Measurements from ENCODE around the gene PALLD.
A peak's percentile ranks its signal among the peaks of the same experiment; 100 is the strongest.
"Not testable (repeated sequence)": the region's sequence is repeated elsewhere in the genome, so short reads cannot be mapped to it uniquely, and the experiment has no call there.

Gene PALLD

GRCh38 chr4:168691631-168692369, 194.9 kb downstream of the PALLD start:
- DNase-seq: no peak
- intact Hi-C loops (cut with DNase I): no loop called here

DNA sequence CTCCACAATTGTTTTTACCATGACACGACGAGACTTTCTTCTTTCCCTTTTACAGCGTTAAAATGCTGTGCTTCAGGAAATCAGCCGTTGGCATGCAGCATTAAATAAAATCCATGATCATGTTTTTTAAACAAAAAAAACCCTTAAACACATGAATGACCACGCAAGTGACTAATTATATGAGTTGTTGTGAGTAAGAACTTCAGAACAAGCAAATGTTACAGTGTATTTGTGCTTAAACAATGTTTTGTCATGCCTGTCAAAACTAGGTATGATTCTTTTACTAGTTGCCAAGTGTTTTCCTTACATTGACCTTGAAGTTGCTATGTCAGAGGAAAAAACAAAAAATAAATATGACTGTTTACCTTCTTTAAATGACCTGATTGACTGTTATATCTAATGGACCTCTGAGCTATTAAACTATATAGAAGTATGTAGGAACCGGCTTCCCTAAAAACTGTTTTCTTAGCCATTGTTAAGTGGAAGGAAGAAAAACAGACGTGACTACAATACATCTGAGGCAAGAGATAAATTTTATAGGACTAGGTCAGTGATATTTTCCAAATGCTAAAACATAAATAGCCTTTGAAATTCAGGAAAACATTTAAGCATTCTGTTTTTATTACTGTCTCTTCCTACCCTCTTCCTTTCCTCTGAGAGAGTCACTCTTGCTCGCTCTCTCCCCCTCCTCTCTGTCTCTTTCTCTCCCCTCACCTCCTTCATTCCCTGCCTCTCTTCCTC, 197.1 kb downstream of the PALLD start:
- intact Hi-C loops (cut with DNase I): no loop called here
- no peak for DNase-seq

GRCh38 chr4:168694667-168695066, 197.8 kb downstream of the PALLD start:
- intact Hi-C loops (cut with DNase I): no loop called here

GRCh38 chr4:168695288-168695687, 198.4 kb downstream of the PALLD start:
- DNase-seq: no peak
- intact Hi-C loops (cut with DNase I): no loop called here

More at GRCh38 chr4:168694667-168695066, 197.8 kb downstream of the PALLD start:
- DNase-seq: no peak

GRCh38 chr4:168696280-168696679, 199.4 kb downstream of the PALLD start:
- no peak for DNase-seq
- intact Hi-C loops (cut with DNase I): no loop called here

GRCh38 chr4:168696826-168697225, 200.0 kb downstream of the PALLD start:
- DNase-seq: no peak
- intact Hi-C loops (cut with DNase I): no loop called here

DNA sequence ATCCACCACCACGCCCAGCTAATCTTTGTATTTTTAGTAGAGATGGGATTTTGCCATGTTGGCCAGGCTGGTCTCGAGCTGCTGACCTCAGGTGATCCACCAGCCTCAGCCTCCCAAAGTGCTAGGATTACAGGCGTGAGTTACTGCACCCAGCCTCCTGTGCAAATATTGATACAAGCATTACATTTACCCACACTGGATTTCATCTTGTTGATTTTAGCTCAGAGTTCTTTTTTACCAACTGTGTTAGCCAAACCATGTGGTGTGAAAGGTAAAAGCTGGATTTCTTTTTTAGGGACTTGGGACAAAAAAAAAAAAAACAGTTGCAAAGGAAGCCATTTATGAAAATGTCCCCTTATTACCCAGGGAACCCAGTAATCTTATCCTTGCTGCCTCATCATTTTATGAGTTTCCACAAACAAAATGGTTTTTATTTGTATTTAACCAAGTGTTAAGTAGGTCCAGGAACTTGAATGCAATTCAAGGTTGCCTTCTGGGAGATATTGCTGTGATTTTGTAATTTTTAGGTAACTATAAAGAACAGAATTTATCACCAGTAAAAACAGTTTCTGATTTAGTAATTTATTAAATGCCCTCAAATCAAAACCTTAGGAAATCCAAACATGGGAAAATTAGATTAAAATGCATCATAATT, 202.5 kb downstream of the PALLD start:
- DNase-seq: no peak
- intact Hi-C loops (cut with DNase I): no loop called here

DNA sequence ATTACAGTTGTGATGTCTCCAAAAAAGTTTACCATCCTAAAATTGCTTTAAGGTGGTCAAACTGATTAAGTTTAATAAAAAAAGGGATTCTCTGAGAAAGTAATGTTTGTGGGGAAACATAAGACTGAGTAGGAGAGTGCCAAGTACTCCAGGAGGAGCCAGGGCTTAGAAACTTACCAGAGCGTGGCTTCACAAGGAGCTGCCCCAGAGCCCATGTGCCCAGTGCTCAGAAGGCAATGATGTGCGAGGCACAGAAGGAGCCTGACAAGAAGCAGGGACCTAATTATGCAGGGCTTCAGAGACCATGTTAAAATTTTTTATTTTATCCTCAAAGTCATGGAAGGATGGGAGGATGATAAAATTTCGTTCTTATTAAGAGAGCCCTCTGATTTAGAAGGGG, 204.2 kb downstream of the PALLD start:
- DNase-seq: no peak
- intact Hi-C loops (cut with DNase I): no loop called here

DNA sequence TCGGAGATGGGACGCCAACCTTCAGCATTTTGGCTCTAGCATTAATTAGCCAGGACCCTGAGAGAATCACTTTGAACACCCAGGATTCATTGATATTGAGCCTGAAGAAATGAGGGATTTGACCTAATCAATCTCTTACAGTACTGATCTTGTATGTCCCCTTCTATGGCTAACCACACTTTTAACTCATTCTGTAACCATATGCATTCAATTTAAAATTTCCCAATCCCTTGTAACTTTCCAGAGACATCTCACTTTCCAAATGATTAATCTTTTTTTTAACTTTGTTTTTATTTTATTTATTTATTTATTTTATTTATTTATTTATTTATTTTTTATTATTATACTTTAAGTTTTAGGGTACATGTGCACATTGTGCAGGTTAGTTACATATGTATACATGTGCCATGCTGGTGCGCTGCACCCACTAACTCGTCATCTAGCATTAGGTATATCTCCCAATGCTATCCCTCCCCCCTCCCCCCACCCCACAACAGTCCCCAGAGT, 205.8 kb downstream of the PALLD start:
- DNase-seq; intact Hi-C loops (cut with DNase I): not testable (repeated sequence)

DNA sequence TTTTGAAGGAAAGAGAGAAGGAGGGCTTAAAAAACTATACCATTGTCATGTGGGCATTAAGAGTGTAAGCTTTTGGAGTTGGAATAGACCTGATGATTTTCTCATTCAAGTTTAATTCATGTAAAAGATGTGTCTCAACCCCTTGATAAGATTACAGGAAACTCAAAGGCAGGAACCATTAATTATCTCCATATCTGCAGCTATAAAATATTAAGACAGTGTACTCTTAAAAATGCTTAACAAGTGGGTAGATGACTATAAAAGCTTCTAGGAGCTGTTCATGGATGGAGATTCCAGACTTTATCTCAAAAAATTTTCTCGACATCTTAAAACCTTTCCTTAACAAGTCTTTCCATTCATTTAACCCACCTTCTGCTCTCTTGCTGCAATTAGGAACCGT, 208.3 kb downstream of the PALLD start:
- intact Hi-C loops (cut with DNase I): no loop called here
- no peak for DNase-seq

DNA sequence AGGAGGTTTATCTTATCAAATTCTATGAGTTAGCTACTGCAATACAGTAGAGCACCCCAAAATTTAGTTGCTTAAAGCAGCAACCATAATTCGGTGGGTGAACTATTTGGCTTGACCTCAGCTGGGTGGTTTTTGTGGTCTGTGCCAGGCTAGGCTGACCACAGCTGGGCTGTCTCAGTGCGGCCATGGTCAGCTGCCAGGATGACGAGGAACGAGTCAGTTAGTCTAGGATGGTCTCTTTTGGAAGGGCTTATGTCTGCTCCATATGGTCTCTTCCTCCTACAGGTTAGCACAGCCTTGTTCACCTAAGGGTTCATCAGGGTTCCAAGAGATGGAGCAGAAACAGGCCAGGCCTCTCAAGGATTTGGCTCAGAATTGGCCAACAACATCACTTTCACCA, 210.4 kb downstream of the PALLD start:
- intact Hi-C loops (cut with DNase I): no loop called here
- DNase-seq: no peak

DNA sequence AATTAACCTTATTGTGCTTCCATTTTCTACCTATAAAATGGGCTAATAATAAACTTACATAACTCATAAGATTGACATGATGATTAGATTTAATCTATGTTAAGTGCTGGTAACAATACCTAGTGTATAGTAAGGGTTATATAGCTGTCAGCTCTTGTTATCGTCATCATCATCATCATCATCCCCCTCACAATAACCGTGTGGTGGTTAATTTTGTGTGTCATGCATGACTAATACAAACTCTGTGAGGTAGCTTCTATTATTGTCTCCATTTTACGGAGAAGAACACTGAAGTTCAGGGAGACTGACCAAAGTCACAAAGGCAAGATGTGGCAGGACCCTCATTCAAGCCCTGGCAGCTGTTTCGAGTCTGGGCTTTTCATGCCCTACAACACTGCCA, 211.3 kb downstream of the PALLD start:
- intact Hi-C loops (cut with DNase I): no loop called here
- DNase-seq: no peak

GRCh38 chr4:168710353-168710946, 213.6 kb downstream of the PALLD start:
- peak in 3 of 10 donors; percentile 12 to 16 (median 12) for DNase-seq
- intact Hi-C loops (cut with DNase I): loop anchor here (5.0 kb wide), 1 partner anchor 207 kb away; no protein-coding TSS in a partner anchor

DNA sequence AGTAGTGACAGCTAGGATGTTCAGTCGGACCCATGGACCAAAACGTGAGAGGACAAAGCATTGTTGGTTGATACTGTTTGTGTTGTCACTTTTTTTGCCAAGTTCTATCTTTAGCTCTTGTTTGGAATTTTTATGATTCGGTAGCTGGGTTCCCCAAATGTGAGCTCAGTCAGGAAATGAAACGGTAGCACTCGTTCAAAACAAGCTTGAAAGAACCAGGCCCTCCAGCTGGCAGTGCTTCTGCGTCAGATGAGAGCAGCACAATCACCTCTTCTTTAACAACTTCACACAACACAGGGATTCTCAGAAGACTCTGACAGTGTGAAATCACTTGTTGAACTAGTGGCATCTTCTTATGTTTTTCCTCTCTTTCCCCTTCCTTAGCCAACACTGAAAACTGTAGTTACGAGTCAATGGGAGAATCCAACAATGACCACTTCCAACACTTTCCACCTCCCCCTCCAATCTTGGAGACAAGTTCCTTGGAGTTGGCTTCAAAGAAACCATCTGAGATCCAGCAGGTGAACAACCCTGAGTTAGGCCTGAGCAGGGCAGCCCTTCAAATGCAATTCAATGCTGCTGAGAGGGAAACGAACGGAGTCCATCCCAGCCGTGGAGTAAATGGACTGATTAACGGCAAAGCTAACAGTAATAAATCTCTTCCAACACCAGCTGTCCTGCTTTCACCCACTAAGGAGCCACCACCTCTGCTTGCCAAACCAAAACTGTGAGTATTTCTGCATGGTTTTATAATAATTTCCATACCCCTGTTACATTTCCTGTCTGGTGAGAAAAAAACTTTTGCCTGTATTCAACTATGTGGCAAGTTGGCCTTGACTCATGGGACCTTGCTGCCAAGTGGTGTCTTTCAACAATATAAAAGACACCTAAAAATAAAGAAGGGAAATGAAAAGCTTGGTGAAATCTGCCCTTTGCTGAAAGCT, 214.6 kb downstream of the PALLD start:
- intact Hi-C loops (cut with DNase I): loop anchor here (5.0 kb wide), 1 partner anchor 206 kb away; no protein-coding TSS in a partner anchor
- peak in 1 of 10 donors; percentile 37 for DNase-seq

GRCh38 chr4:168712316-168712890, 215.6 kb downstream of the PALLD start:
- intact Hi-C loops (cut with DNase I): loop anchor here (5.0 kb wide), 1 partner anchor 205 kb away; no protein-coding TSS in a partner anchor
- DNase-seq: no peak

DNA sequence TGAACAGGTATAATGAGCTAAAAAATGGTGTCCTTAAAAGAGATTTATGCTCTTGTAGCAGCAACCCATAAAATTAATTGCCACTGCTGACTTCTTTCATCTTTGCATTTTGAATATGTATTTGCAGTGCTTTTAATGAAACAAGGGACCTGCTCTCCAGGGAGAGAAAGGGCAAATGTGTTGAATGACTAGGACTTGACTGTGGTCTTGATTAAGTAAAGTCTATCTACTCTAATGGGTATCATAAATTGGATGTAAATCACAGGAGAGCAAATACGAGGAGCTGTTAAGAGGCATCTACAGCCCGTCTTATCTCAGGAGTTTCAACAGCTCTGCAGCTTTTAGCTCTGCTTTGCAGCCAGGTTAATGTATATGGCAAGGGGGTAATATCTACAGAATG, 216.4 kb downstream of the PALLD start:
- DNase-seq: no peak
- intact Hi-C loops (cut with DNase I): loop anchor here (5.0 kb wide), 1 partner anchor 204 kb away; no protein-coding TSS in a partner anchor

DNA sequence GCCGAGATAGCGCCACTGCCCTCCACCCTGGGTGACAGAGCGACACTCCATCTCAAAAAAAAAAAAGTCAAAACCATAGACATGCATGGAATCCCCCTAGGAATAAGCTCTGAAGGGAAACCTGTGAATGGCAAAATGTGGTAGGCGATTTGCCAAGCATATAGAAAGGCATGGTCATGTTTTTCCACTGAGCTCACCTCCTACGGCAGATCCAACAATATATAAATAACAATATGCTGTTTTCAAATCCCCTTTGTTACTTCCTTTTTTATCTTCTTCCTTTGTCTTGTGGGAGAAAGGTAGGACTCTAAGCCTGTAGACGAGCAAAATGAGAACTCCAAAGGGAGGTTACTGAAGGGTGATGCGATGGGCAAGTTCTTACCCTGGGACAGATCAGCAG, 219.0 kb downstream of the PALLD start:
- intact Hi-C loops (cut with DNase I): no loop called here
- DNase-seq: no peak

GRCh38 chr4:168716406-168717129, 219.7 kb downstream of the PALLD start:
- intact Hi-C loops (cut with DNase I): no loop called here
- no peak for DNase-seq

Data from posterior cingulate gyrus (tissue), 11 donors.